A673 (cell line): ENCODE measurements around the gene PKLR.

ENCODE experiments used
- CTCF ChIP-seq: fragments of 300-800, 200-600 bp; sonication (generic); conservative IDR thresholded peaks from 2 replicates; pipeline ENCODE4 v1.5.1; 2017; ENCODE audit warnings: low read depth, mild to moderate bottlenecking, antibody characterized with exemption, low read length, moderate library complexity, mixed read lengths
- EZH2 ChIP-seq: fragments of 200-600 bp; sonication (generic); IDR thresholded peaks from 2 replicates; pipeline ENCODE4 v1.6.1; 2017; ENCODE audit warnings: borderline replicate concordance, low read depth, mild to moderate bottlenecking, mixed read lengths, antibody characterized with exemption, low read length; ENCODE audit not compliant: poor library complexity, severe bottlenecking

GRCh38 chr1:155319536-155319935, 18.3 kb upstream of the PKLR start:
- TF ChIP-seq CTCF (no peak), EZH2 (no peak)
